ENCODE results near the gene PRRG1.
"Not testable (repeated sequence)": the region's sequence is repeated elsewhere in the genome, so short reads cannot be mapped to it uniquely, and the experiment has no call there.

The PRRG1 gene

GRCh38 chrX:37407736-37408135 is 58.6 kb downstream of the PRRG1 start:
- Mint-ChIP-seq H3K27me3 (ENCODE audit: low read depth) (no peaks in the 10 kb centered on the region), H3K9me3 (no peaks in the 10 kb centered on the region), H3K4me3 (no peak overlapping the region), H3K4me1 (ENCODE audit: low read depth) (no peaks in the 10 kb centered on the region), H3K36me3 (ENCODE audit: low read depth) (no peaks in the 10 kb centered on the region), H3K27ac (no peak overlapping the region)
- DNase-seq (ENCODE audit: low spot score), result no peak

- Mint-ChIP-seq H3K36me3 (ENCODE audit: low read depth) (no peaks in the 10 kb centered on the region), H3K9me3 (no peaks in the 10 kb centered on the region), H3K4me3 (no peak overlapping the region), H3K27me3 (ENCODE audit: low read depth) (no peaks in the 10 kb centered on the region), H3K27ac (no peak overlapping the region), H3K4me1 (ENCODE audit: low read depth) (no peaks in the 10 kb centered on the region)
- no peak for DNase-seq (ENCODE audit: low spot score)
Observed at GRCh38 chrX:37409278-37409677, 60.1 kb downstream of the PRRG1 start.

GRCh38 chrX:37420185-37420584 is 71.0 kb downstream of the PRRG1 start:
- no peak for DNase-seq (ENCODE audit: low spot score)
- no peak overlapping the region for H3K4me3 Mint-ChIP-seq
- H3K27ac Mint-ChIP-seq, result no peak overlapping the region
- H3K27me3 Mint-ChIP-seq (ENCODE audit: low read depth), result no peaks in the 10 kb centered on the region
- no peaks in the 10 kb centered on the region for H3K4me1 Mint-ChIP-seq (ENCODE audit: low read depth)
- no peaks in the 10 kb centered on the region for H3K9me3 Mint-ChIP-seq
- H3K36me3 Mint-ChIP-seq (ENCODE audit: low read depth), result no peaks in the 10 kb centered on the region

GRCh38 chrX:37420756-37421155 is 71.6 kb downstream of the PRRG1 start:
- no peak for DNase-seq (ENCODE audit: low spot score)
- no peaks in the 10 kb centered on the region for H3K4me1 Mint-ChIP-seq (ENCODE audit: low read depth)
- H3K36me3 Mint-ChIP-seq (ENCODE audit: low read depth), result no peaks in the 10 kb centered on the region
- no peaks in the 10 kb centered on the region for H3K27me3 Mint-ChIP-seq (ENCODE audit: low read depth)
- H3K9me3 Mint-ChIP-seq, result no peaks in the 10 kb centered on the region
- no peak overlapping the region for H3K4me3 Mint-ChIP-seq
- H3K27ac Mint-ChIP-seq, result no peak overlapping the region

- no peak for DNase-seq (ENCODE audit: low spot score)
- no peak overlapping the region for H3K4me3 Mint-ChIP-seq
- no peak overlapping the region for H3K27ac Mint-ChIP-seq
- H3K27me3 Mint-ChIP-seq (ENCODE audit: low read depth), result no peaks in the 10 kb centered on the region
- H3K36me3 Mint-ChIP-seq (ENCODE audit: low read depth), result no peaks in the 10 kb centered on the region
- no peaks in the 10 kb centered on the region for H3K9me3 Mint-ChIP-seq
- H3K4me1 Mint-ChIP-seq (ENCODE audit: low read depth), result no peaks in the 10 kb centered on the region
Observed at GRCh38 chrX:37424000-37424429, 74.9 kb downstream of the PRRG1 start.

GRCh38 chrX:37425370-37425769 is 76.2 kb downstream of the PRRG1 start:
- Mint-ChIP-seq H3K4me3 (no peak overlapping the region), H3K4me1 (ENCODE audit: low read depth) (no peaks in the 10 kb centered on the region), H3K36me3 (ENCODE audit: low read depth) (no peaks in the 10 kb centered on the region), H3K27ac (no peak overlapping the region), H3K27me3 (ENCODE audit: low read depth) (no peaks in the 10 kb centered on the region), H3K9me3 (no peaks in the 10 kb centered on the region)
- no peak for DNase-seq (ENCODE audit: low spot score)

GRCh38 chrX:37428962-37429361 is 79.8 kb downstream of the PRRG1 start:
- not testable (repeated sequence) for H3K27me3 Mint-ChIP-seq (ENCODE audit: low read depth); H3K27ac Mint-ChIP-seq; DNase-seq (ENCODE audit: low spot score); H3K36me3 Mint-ChIP-seq (ENCODE audit: low read depth); H3K4me1 Mint-ChIP-seq (ENCODE audit: low read depth); H3K4me3 Mint-ChIP-seq; H3K9me3 Mint-ChIP-seq

- H3K36me3 Mint-ChIP-seq (ENCODE audit: low read depth), result no peaks in the 10 kb centered on the region
- H3K4me1 Mint-ChIP-seq (ENCODE audit: low read depth), result no peaks in the 10 kb centered on the region
Observed at GRCh38 chrX:37434362-37434761, 85.2 kb downstream of the PRRG1 start.

GRCh38 chrX:37437160-37437559 is 88.0 kb downstream of the PRRG1 start:
- no peak overlapping the region for H3K4me3 Mint-ChIP-seq
- H3K4me1 Mint-ChIP-seq (ENCODE audit: low read depth), result no peaks in the 10 kb centered on the region
- no peaks in the 10 kb centered on the region for H3K27me3 Mint-ChIP-seq (ENCODE audit: low read depth)
- no peaks in the 10 kb centered on the region for H3K36me3 Mint-ChIP-seq (ENCODE audit: low read depth)
- H3K9me3 Mint-ChIP-seq, result no peaks in the 10 kb centered on the region
- no peak for DNase-seq (ENCODE audit: low spot score)
- no peak overlapping the region for H3K27ac Mint-ChIP-seq

More at GRCh38 chrX:37434362-37434761, 85.2 kb downstream of the PRRG1 start:
- H3K4me3 Mint-ChIP-seq, result no peak overlapping the region
- DNase-seq (ENCODE audit: low spot score), result no peak
- H3K27ac Mint-ChIP-seq, result no peak overlapping the region
- H3K27me3 Mint-ChIP-seq (ENCODE audit: low read depth), result no peaks in the 10 kb centered on the region
- no peaks in the 10 kb centered on the region for H3K9me3 Mint-ChIP-seq

GRCh38 chrX:37441377-37441776 is 92.2 kb downstream of the PRRG1 start:
- Mint-ChIP-seq H3K27me3 (ENCODE audit: low read depth) (no peaks in the 10 kb centered on the region), H3K9me3 (no peaks in the 10 kb centered on the region), H3K4me3 (no peak overlapping the region), H3K27ac (no peak overlapping the region), H3K36me3 (ENCODE audit: low read depth) (no peaks in the 10 kb centered on the region), H3K4me1 (ENCODE audit: low read depth) (no peaks in the 10 kb centered on the region)
- no peak for DNase-seq (ENCODE audit: low spot score)

GRCh38 chrX:37445182-37445581 is 96.0 kb downstream of the PRRG1 start:
- Mint-ChIP-seq H3K4me3 (no peak overlapping the region), H3K27ac (no peak overlapping the region), H3K27me3 (ENCODE audit: low read depth) (no peaks in the 10 kb centered on the region), H3K36me3 (ENCODE audit: low read depth) (no peaks in the 10 kb centered on the region), H3K4me1 (ENCODE audit: low read depth) (no peaks in the 10 kb centered on the region), H3K9me3 (no peaks in the 10 kb centered on the region)
- no peak for DNase-seq (ENCODE audit: low spot score)

GRCh38 chrX:37453821-37454220 is 104.7 kb downstream of the PRRG1 start:
- H3K36me3 Mint-ChIP-seq (ENCODE audit: low read depth), result no peaks in the 10 kb centered on the region
- H3K27ac Mint-ChIP-seq, result no peak overlapping the region
- no peak overlapping the region for H3K4me3 Mint-ChIP-seq
- no peaks in the 10 kb centered on the region for H3K9me3 Mint-ChIP-seq
- no peaks in the 10 kb centered on the region for H3K27me3 Mint-ChIP-seq (ENCODE audit: low read depth)
- no peaks in the 10 kb centered on the region for H3K4me1 Mint-ChIP-seq (ENCODE audit: low read depth)
- DNase-seq (ENCODE audit: low spot score), result no peak

GRCh38 chrX:37454537-37455285 is 105.5 kb downstream of the PRRG1 start:
- no peaks in the 10 kb centered on the region for H3K9me3 Mint-ChIP-seq
- no peaks in the 10 kb centered on the region for H3K36me3 Mint-ChIP-seq (ENCODE audit: low read depth)
- DNase-seq (ENCODE audit: low spot score), result no peak
- no peak overlapping the region for H3K4me3 Mint-ChIP-seq
- H3K4me1 Mint-ChIP-seq (ENCODE audit: low read depth), result no peaks in the 10 kb centered on the region
- no peak overlapping the region for H3K27ac Mint-ChIP-seq
- no peaks in the 10 kb centered on the region for H3K27me3 Mint-ChIP-seq (ENCODE audit: low read depth)

GRCh38 chrX:37455381-37455780 is 106.2 kb downstream of the PRRG1 start:
- Mint-ChIP-seq H3K9me3 (no peaks in the 10 kb centered on the region), H3K27me3 (ENCODE audit: low read depth) (no peaks in the 10 kb centered on the region), H3K36me3 (ENCODE audit: low read depth) (no peaks in the 10 kb centered on the region), H3K27ac (no peak overlapping the region), H3K4me1 (ENCODE audit: low read depth) (no peaks in the 10 kb centered on the region), H3K4me3 (no peak overlapping the region)
- no peak for DNase-seq (ENCODE audit: low spot score)

- H3K27me3 Mint-ChIP-seq (ENCODE audit: low read depth); DNase-seq (ENCODE audit: low spot score); H3K4me3 Mint-ChIP-seq; H3K36me3 Mint-ChIP-seq (ENCODE audit: low read depth); H3K9me3 Mint-ChIP-seq; H3K27ac Mint-ChIP-seq; H3K4me1 Mint-ChIP-seq (ENCODE audit: low read depth): not testable (repeated sequence)
Observed at GRCh38 chrX:37460285-37460684, 111.1 kb downstream of the PRRG1 start.

Measured in T-helper 2 cell treated with Interferon-gamma antibody and Interleukin-4, amounts not matched to agents 5 μg/mL and 100 μg/mL, for 36 hours (primary cell).